ENCODE data around the gene PITX1. TPM values are rescaled to one million over a fixed set of nuclear protein-coding genes. Genes with fewer than 3 reads are reported as not detected.

PITX1 gene
- total RNA-seq, 1 donor from 2014 or later = 1.1 TPM

DNA sequence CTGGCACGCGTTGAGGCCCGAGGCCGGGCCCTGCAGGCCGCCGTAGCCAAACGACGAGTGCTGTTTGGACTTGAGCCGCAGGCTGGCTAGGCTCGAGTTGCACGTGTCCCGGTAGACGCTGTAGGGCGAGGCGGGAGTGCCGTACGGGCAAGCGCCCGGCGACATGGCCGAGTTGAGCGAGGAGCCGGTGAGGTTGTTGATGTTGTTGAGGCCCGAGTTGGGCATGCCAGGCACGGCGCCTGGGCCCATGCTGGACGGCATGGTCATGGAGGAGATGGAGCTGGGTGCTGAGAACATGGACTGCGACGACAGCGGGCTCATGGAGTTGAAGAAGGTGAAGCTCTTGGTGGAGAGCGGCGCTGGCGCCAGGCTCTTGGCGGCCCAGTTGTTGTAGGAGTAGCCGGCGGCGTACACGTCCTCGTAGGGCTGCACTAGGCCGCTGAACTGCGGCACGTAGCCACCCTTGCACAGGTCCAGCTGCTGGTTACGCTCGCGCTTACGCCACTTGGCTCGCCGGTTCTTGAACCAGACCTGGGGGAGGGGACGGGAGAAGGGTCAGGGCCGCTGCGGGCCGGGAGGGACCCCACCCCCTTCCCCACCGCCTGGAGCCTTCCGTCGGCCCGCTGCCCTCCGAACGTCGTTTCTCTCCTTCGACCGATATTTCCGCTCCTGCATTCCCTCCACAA, 5.1 kb downstream of the PITX1 start:
- Mint-ChIP-seq H3K4me3 (no peak overlapping the region), H3K27ac (peak overlapping the region; percentile 81), H3K4me1 (ENCODE audit: low read depth) (peaks cover 31% of the 10 kb centered on the region), H3K9me3 (peaks cover 5% of the 10 kb centered on the region), H3K27me3 (ENCODE audit: insufficient read depth) (peaks cover 54% of the 10 kb centered on the region), H3K36me3 (ENCODE audit: low read depth) (peaks cover 9% of the 10 kb centered on the region)
- no peak for DNase-seq (ENCODE audit: low spot score)
- intact Hi-C loops (cut with micrococcal nuclease) = loop anchor here (1.0 kb wide), 1 partner anchor 9 kb away; no protein-coding TSS in a partner anchor

DNA sequence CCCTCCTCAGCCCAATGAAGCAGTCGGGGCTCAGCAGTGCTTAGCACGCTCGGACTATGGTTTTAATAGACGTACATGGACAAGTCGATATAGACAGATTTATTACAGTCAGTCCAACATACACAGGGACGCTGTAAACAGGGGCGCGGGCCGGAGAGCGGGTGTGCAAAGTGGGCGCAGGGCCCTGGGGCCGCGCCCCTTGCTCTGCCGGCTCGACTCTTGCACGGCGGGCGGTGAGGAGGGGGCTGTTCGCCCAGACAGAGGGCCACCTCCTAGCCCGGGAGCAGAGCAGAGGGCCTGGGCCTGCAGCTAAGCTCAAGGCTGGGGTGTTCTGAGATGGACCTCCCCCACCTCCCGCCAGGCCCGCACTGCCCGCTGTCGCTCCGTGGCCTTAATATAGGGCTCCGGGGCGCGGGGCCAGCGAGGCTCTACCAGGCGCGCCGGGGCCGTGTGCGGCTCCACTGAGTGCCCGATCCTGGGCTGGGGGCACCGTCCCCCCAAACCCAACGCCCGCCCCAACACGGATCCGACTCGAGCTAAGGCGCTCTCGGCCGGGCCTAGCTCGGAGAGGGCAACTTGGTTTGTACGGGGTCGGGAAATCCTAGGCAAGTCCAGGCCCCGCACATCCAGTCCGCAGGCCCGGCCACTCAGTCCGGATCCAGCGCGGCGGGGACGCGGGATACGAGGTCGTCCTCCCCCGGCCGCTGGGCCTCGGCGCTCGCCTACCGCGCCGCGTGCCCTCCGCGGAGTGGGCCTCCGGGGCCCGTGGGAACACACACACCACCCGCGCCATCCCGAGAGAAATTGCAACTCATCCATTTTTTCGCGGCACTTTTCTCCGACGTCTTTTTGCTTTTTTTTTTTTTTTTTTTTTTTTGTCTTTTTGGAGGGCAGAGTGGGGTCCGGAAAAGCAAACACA, 6.1 kb downstream of the PITX1 start:
- Mint-ChIP-seq H3K4me1 (ENCODE audit: low read depth) (peaks cover 25% of the 10 kb centered on the region), H3K27me3 (ENCODE audit: insufficient read depth) (peaks cover 54% of the 10 kb centered on the region), H3K4me3 (no peak overlapping the region), H3K9me3 (peaks cover 5% of the 10 kb centered on the region), H3K27ac (no peak overlapping the region), H3K36me3 (ENCODE audit: low read depth) (peaks cover 6% of the 10 kb centered on the region)
- DNase-seq (ENCODE audit: low spot score) = no peak
- intact Hi-C loops (cut with micrococcal nuclease) = no loop called here

- Mint-ChIP-seq H3K27me3 (ENCODE audit: insufficient read depth) (peaks cover 50% of the 10 kb centered on the region), H3K36me3 (ENCODE audit: low read depth) (peaks cover 6% of the 10 kb centered on the region)
Observed at GRCh38 chr5:135027266-135027696, 6.7 kb downstream of the PITX1 start.

GRCh38 chr5:135026645-135027265, 7.3 kb downstream of the PITX1 start:
- Mint-ChIP-seq H3K27me3 (ENCODE audit: insufficient read depth) (peaks cover 47% of the 10 kb centered on the region), H3K4me1 (ENCODE audit: low read depth) (peaks cover 20% of the 10 kb centered on the region), H3K9me3 (peaks cover 5% of the 10 kb centered on the region), H3K4me3 (peak overlapping the region; percentile 30), H3K27ac (no peak overlapping the region), H3K36me3 (ENCODE audit: low read depth) (peaks cover 6% of the 10 kb centered on the region)
- DNase-seq (ENCODE audit: low spot score) = no peak
- intact Hi-C loops (cut with micrococcal nuclease) = no loop called here

More at GRCh38 chr5:135027266-135027696, 6.7 kb downstream of the PITX1 start:
- H3K4me1 Mint-ChIP-seq (ENCODE audit: low read depth) = peaks cover 20% of the 10 kb centered on the region
- H3K9me3 Mint-ChIP-seq = peaks cover 5% of the 10 kb centered on the region
- no peak overlapping the region for H3K4me3 Mint-ChIP-seq
- intact Hi-C loops (cut with micrococcal nuclease) = no loop called here
- DNase-seq (ENCODE audit: low spot score) = no peak
- no peak overlapping the region for H3K27ac Mint-ChIP-seq

- no peak overlapping the region for H3K27ac Mint-ChIP-seq
- intact Hi-C loops (cut with micrococcal nuclease) = no loop called here
Observed at GRCh38 chr5:135025730-135026644, 8.0 kb downstream of the PITX1 start.

GRCh38 chr5:135024956-135025729, 8.9 kb downstream of the PITX1 start:
- Mint-ChIP-seq H3K4me1 (ENCODE audit: low read depth) (peaks cover 9% of the 10 kb centered on the region), H3K36me3 (ENCODE audit: low read depth) (peaks cover 6% of the 10 kb centered on the region)
- intact Hi-C loops (cut with micrococcal nuclease) = no loop called here

More at GRCh38 chr5:135025730-135026644, 8.0 kb downstream of the PITX1 start:
- Mint-ChIP-seq H3K4me3 (no peak overlapping the region), H3K36me3 (ENCODE audit: low read depth) (peaks cover 6% of the 10 kb centered on the region), H3K27me3 (ENCODE audit: insufficient read depth) (peaks cover 45% of the 10 kb centered on the region), H3K4me1 (ENCODE audit: low read depth) (peaks cover 18% of the 10 kb centered on the region), H3K9me3 (peaks cover 5% of the 10 kb centered on the region)
- no peak for DNase-seq (ENCODE audit: low spot score)

DNA sequence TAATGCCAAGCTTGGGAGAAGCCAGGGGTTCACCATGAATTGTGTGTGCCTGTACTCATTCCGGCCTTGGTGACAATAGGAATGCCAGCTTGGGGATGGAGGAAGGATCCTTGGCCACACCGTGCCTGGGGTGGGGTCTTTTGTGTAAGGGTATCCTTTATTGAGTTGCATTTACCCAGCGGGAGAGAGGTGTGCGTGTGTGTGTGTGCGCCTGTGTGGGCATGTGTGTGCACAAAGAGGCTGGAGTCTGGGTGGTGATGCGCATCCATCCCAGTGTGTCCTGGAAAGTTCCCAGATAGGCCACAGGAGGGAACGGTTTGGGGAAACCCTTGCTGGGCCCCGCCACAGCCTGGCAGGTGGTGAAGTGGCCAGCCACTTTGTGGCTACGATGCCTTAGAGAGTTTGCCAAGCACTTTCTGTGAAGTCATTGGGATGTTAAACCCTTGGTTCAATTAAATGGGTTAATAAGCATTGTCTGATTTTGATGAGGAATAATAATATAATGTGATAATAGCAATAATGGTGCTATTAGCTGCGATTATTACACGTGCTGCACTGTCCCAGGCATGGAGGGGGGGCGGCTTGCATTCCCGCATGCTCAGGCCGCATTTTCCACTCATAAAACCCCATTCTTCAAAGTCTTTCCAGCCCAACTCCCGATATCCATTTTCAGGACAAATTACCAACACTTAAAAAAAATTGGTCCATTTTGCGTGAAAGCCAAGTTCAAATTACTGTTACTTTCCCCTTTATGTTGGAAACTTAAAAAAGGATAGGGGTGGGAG, 13.7 kb downstream of the PITX1 start:
- Mint-ChIP-seq H3K27ac (no peak overlapping the region), H3K36me3 (ENCODE audit: low read depth) (no peaks in the 10 kb centered on the region), H3K9me3 (no peaks in the 10 kb centered on the region), H3K4me3 (no peak overlapping the region), H3K4me1 (ENCODE audit: low read depth) (no peaks in the 10 kb centered on the region), H3K27me3 (ENCODE audit: insufficient read depth) (peaks cover 11% of the 10 kb centered on the region)
- DNase-seq (ENCODE audit: low spot score) = no peak
- intact Hi-C loops (cut with micrococcal nuclease) = no loop called here

More at GRCh38 chr5:135024956-135025729, 8.9 kb downstream of the PITX1 start:
- H3K9me3 Mint-ChIP-seq = peaks cover 5% of the 10 kb centered on the region
- H3K27ac Mint-ChIP-seq = no peak overlapping the region
- H3K4me3 Mint-ChIP-seq = no peak overlapping the region
- peaks cover 37% of the 10 kb centered on the region for H3K27me3 Mint-ChIP-seq (ENCODE audit: insufficient read depth)
- DNase-seq (ENCODE audit: low spot score) = no peak

DNA sequence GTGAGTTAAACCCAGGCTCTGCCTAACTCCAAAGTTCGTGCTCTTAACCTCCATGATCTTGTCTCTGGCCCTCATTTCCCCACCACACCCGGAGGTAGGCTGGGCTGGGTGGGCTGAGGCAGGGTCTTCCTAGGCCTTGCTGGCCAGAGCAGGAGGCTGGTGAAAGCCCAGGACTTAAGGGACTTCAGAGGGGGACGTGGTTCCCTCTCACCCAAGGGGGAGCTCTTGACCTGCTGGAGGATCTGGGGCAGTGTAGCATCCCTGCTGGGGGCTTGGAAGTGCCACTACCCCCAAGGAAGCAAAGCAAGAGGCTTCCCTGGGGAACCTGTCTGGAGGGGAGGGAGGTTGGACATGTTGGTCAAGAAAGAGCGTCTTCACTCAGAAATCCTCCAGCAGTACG, 14.7 kb downstream of the PITX1 start:
- H3K4me3 Mint-ChIP-seq = no peak overlapping the region
- DNase-seq (ENCODE audit: low spot score) = no peak
- H3K4me1 Mint-ChIP-seq (ENCODE audit: low read depth) = no peaks in the 10 kb centered on the region

DNA sequence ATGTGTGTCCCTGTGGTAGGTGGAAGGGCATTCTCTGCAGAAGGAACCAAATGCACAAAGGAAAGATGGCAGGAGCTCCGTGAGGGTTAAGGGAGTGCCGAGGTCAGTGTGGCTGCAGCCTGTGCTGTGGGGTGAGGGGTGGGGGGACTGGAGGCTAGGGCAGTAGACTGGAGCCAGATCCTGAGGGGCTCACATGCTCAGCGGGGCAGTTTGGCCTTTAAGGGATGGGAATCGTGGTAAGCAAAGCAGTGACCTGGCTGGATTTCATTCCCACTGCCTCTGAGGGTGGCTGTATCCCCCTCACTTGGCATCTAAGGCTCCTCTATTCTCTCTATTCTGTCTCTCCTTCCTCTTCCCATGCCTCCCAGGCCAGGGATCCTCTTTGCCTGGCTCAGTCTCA, 15.6 kb downstream of the PITX1 start:
- H3K27me3 Mint-ChIP-seq (ENCODE audit: insufficient read depth) = peaks cover 7% of the 10 kb centered on the region
- no peak overlapping the region for H3K27ac Mint-ChIP-seq
- H3K9me3 Mint-ChIP-seq = no peaks in the 10 kb centered on the region
- no peaks in the 10 kb centered on the region for H3K4me1 Mint-ChIP-seq (ENCODE audit: low read depth)
- no peak for DNase-seq (ENCODE audit: low spot score)
- H3K4me3 Mint-ChIP-seq = no peak overlapping the region
- intact Hi-C loops (cut with micrococcal nuclease) = no loop called here
- no peaks in the 10 kb centered on the region for H3K36me3 Mint-ChIP-seq (ENCODE audit: low read depth)

More for the DNA sequence above, 14.7 kb downstream of the PITX1 start:
- intact Hi-C loops (cut with micrococcal nuclease) = no loop called here
- Mint-ChIP-seq H3K36me3 (ENCODE audit: low read depth) (no peaks in the 10 kb centered on the region), H3K27ac (no peak overlapping the region), H3K27me3 (ENCODE audit: insufficient read depth) (peaks cover 13% of the 10 kb centered on the region), H3K9me3 (no peaks in the 10 kb centered on the region)

DNA sequence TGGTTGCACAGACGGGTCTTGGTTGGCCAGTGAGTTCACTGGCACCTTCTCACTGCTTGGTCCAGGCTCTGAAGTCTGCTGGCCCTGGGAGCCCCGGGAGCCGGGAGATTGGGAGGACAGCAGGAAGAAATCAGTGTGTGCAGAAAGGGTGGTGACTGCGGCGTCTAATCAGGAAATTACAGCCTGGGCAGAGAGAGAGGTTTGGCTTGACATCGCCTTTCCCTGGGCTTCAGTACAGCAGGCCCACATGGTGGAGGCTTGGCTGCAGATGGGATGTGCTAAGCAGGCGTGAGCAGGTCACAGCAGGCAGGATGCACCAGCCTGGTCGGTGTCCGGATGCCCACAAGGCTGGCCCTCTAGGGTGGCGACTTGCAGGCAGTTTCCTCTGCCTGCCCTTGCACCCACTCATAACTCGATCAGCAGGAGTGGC, 17.2 kb downstream of the PITX1 start:
- intact Hi-C loops (cut with micrococcal nuclease) = no loop called here
- H3K4me3 Mint-ChIP-seq = no peak overlapping the region
- no peak overlapping the region for H3K27ac Mint-ChIP-seq
- no peaks in the 10 kb centered on the region for H3K9me3 Mint-ChIP-seq
- no peaks in the 10 kb centered on the region for H3K36me3 Mint-ChIP-seq (ENCODE audit: low read depth)
- DNase-seq (ENCODE audit: low spot score) = no peak
- H3K27me3 Mint-ChIP-seq (ENCODE audit: insufficient read depth) = peaks cover 4% of the 10 kb centered on the region
- H3K4me1 Mint-ChIP-seq (ENCODE audit: low read depth) = no peaks in the 10 kb centered on the region

GRCh38 chr5:135015942-135016341, 18.1 kb downstream of the PITX1 start:
- no peak for DNase-seq (ENCODE audit: low spot score)
- Mint-ChIP-seq H3K27me3 (ENCODE audit: insufficient read depth) (peaks cover 1% of the 10 kb centered on the region), H3K36me3 (ENCODE audit: low read depth) (no peaks in the 10 kb centered on the region), H3K4me3 (no peak overlapping the region), H3K9me3 (no peaks in the 10 kb centered on the region), H3K27ac (no peak overlapping the region), H3K4me1 (ENCODE audit: low read depth) (no peaks in the 10 kb centered on the region)
- intact Hi-C loops (cut with micrococcal nuclease) = no loop called here
